Measurements from ENCODE around the gene HYAL2. TPM values are rescaled to one million over a fixed set of nuclear protein-coding genes. Genes with fewer than 3 reads are reported as not detected.
"Not testable (repeated sequence)": the region's sequence is repeated elsewhere in the genome, so short reads cannot be mapped to it uniquely, and the experiment has no call there.

HYAL2 gene
- total and polyA plus RNA-seq, 7 donors = 20.6 to 61.7 (median 27.2) TPM

- no peak for ATAC-seq
- H3K27ac ChIP-seq = no peak overlapping the region
Measured at GRCh38 chr3:50288387-50289007, 34.0 kb downstream of the HYAL2 start.

DNA sequence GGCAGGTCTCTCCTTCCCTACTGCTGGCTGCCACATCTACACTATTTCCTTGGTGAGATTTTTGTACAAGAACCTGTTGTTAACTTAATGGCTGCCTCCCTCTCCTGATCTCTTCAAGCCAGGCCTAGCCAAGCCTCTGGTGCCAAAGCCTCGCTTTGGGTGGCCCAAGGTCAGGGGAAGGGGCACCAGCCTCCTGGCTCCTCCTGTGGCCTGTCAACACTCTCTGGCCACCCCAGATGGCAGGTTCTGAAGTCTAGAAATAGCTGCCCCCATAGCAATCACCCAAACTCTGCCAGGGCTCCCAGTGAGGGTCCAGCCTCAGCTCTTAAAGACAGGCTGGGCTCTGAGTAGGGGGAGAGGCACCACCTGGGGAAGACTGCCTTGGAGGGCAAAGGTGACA is 35.3 kb downstream of the HYAL2 start:
- ATAC-seq (no peak), DNase-seq (no peak)
- no peaks in the 10 kb centered on the region for H3K9me3 ChIP-seq
- H3K4me3 ChIP-seq = no peak overlapping the region
- 20 to 42% (median 38%) methylated on average over 1 of the region's 1 CpG for whole genome bisulfite sequencing, 3 donors
- intact Hi-C loops (cut with DNase I) = no loop called here
- H3K4me1 ChIP-seq = peaks cover 10% of the 10 kb centered on the region
- no peaks in the 10 kb centered on the region for H3K27me3 ChIP-seq (ENCODE audit: insufficient read depth in 3 of 3, low read length in 2 of 3)
- H3K27ac ChIP-seq = no peak overlapping the region
- TF ChIP-seq CTCF (IDR thresholded peaks at IDR 0.05) = no peak
- peaks cover 14 to 46% of the 10 kb centered on the region in 2 donors for H3K36me3 ChIP-seq (ENCODE audit: insufficient read depth in 1 of 2, low read depth in 1 of 2)

More at GRCh38 chr3:50288387-50289007, 34.0 kb downstream of the HYAL2 start:
- Histone ChIP-seq H3K4me3 (no peak overlapping the region), H3K27me3 (ENCODE audit: insufficient read depth in 3 of 3, low read length in 2 of 3) (no peaks in the 10 kb centered on the region), H3K36me3 (ENCODE audit: insufficient read depth in 1 of 2, low read depth in 1 of 2) (peaks cover 14 to 46% of the 10 kb centered on the region in 2 donors), H3K9me3 (no peaks in the 10 kb centered on the region), H3K4me1 (peaks cover 19% of the 10 kb centered on the region)
- no peak for TF ChIP-seq CTCF (IDR thresholded peaks at IDR 0.05)
- intact Hi-C loops (cut with DNase I) = no loop called here
- DNase-seq = peak in 1 of 2 donors; percentile 38
- 84 to 92% (median 85%) methylated on average over 23 of the region's 23 CpGs for WGBS, 3 donors

- intact Hi-C loops (cut with DNase I) = no loop called here
- DNase-seq (no peak), ATAC-seq (peak in 1 of 4 donors; percentile 10)
- Histone ChIP-seq H3K4me3 (no peak overlapping the region), H3K4me1 (peaks cover 10% of the 10 kb centered on the region), H3K9me3 (no peaks in the 10 kb centered on the region), H3K27me3 (ENCODE audit: insufficient read depth in 3 of 3, low read length in 2 of 3) (no peaks in the 10 kb centered on the region), H3K36me3 (ENCODE audit: insufficient read depth in 1 of 2, low read depth in 1 of 2) (peaks cover 14 to 46% of the 10 kb centered on the region in 2 donors), H3K27ac (no peak overlapping the region)
- 76 to 87% (median 76%) methylated on average over 27 to 28 of the region's 28 CpGs for WGBS, 3 donors
- TF ChIP-seq CTCF (IDR thresholded peaks at IDR 0.05) = no peak
Measured at GRCh38 chr3:50286322-50287227, 36.0 kb downstream of the HYAL2 start.

- intact Hi-C loops (cut with DNase I); H3K27me3 ChIP-seq (ENCODE audit: insufficient read depth in 3 of 3, low read length in 2 of 3); H3K9me3 ChIP-seq; H3K4me3 ChIP-seq; ATAC-seq; H3K4me1 ChIP-seq; DNase-seq; H3K27ac ChIP-seq: not testable (repeated sequence)
- H3K36me3 ChIP-seq (ENCODE audit: insufficient read depth in 1 of 2, low read depth in 1 of 2) = peaks cover 10 to 30% of the 10 kb centered on the region in 2 donors
- 86 to 92% (median 89%) methylated on average over 6 of the region's 6 CpGs for WGBS, 3 donors
Measured at GRCh38 chr3:50284121-50284520, 38.4 kb downstream of the HYAL2 start.

Data from psoas muscle (tissue), 8 donors.